HepG2 (cell line): ENCODE results near the gene CAMSAP2. TPM values are rescaled to one million over a fixed set of nuclear protein-coding genes. Genes with fewer than 3 reads are reported as not detected.

Experiments used
- BRD4 ChIP-seq: sonication (generic); formaldehyde crosslinking; IDR thresholded peaks from 2 replicates; pipeline ENCODE4 v1.4.0; 2020; ENCODE audit warnings: missing genetic modification reagents
- EED ChIP-seq: sonication (generic); formaldehyde crosslinking; IDR thresholded peaks from 2 replicates; pipeline ENCODE4 v1.5.0; 2020; ENCODE audit warnings: mild to moderate bottlenecking, missing genetic modification reagents
- GTF2F1 ChIP-seq: fragments of 150-350 bp; IDR thresholded peaks from 2 replicates; pipeline ENCODE4 v1.6.1; 2014; ENCODE audit warnings: low read length
- GTF3A ChIP-seq: sonication (generic); formaldehyde crosslinking; conservative IDR thresholded peaks from 2 replicates; pipeline ENCODE4 v1.4.0; 2020; ENCODE audit warnings: mild to moderate bottlenecking, missing genetic modification reagents
- HES4 ChIP-seq: sonication (generic); formaldehyde crosslinking; IDR thresholded peaks from 2 replicates; pipeline ENCODE4 v1.9.0; 2021; ENCODE audit warnings: mild to moderate bottlenecking, missing genetic modification reagents, borderline replicate concordance
- HNRNPK ChIP-seq: fragments of 200-400 bp; formaldehyde crosslinking; IDR thresholded peaks from 2 replicates; pipeline ENCODE4 v1.6.1; 2018; ENCODE audit warnings: low read length, low read depth, moderate library complexity, mild to moderate bottlenecking; ENCODE audit not compliant: poor library complexity, severe bottlenecking
- JUNB ChIP-seq: sonication (generic); formaldehyde crosslinking; IDR thresholded peaks from 2 replicates; pipeline ENCODE4 v1.8.0; 2022; ENCODE audit warnings: missing genetic modification reagents, mild to moderate bottlenecking, borderline replicate concordance
- KAT8 ChIP-seq: IDR thresholded peaks from 2 replicates; pipeline ENCODE4 v1.6.1; 2016; ENCODE audit warnings: missing genetic modification reagents, missing compliant biosample characterization
- NFE2L2 ChIP-seq: fragments of 150-350 bp; IDR thresholded peaks from 2 replicates; pipeline ENCODE4 v1.6.1; 2014; ENCODE audit warnings: low read length
- NRL ChIP-seq: sonication (generic); formaldehyde crosslinking; IDR thresholded peaks from 2 replicates; pipeline ENCODE4 v1.5.0; 2020; ENCODE audit warnings: missing genetic modification reagents, mild to moderate bottlenecking, moderate library complexity, borderline replicate concordance
- PRPF4 ChIP-seq: fragments of 200-400 bp; formaldehyde crosslinking; IDR thresholded peaks from 2 replicates; pipeline ENCODE4 v1.6.1; 2016; ENCODE audit warnings: low read length, low read depth; ENCODE audit not compliant: poor library complexity, severe bottlenecking
- REXO4 ChIP-seq: sonication (generic); formaldehyde crosslinking; IDR thresholded peaks from 2 replicates; pipeline ENCODE4 v1.8.0; 2022; ENCODE audit warnings: missing genetic modification reagents, mild to moderate bottlenecking, borderline replicate concordance
- SIN3B ChIP-seq: fragments of 150-350 bp; IDR thresholded peaks from 2 replicates; pipeline ENCODE4 v1.6.1; 2014; ENCODE audit warnings: low read length
- SNAPC2 ChIP-seq: sonication (generic); formaldehyde crosslinking; IDR thresholded peaks from 2 replicates; pipeline ENCODE4 v1.8.1; 2022; ENCODE audit warnings: mild to moderate bottlenecking, missing genetic modification reagents
- TCF12 ChIP-seq, 2 experiments: fragments of 450-650 bp in 1 of 2; sonication (generic) in 1 of 2; formaldehyde crosslinking in 1 of 2; IDR thresholded peaks; 2 replicates each; pipeline versions ENCODE4 v1.6.1 to v1.8.0; 2017 to 2022; ENCODE audit warnings: antibody characterized with exemption in 1 of 2, mild to moderate bottlenecking in 1 of 2, missing genetic modification reagents in 1 of 2, moderate library complexity in 1 of 2
- ZFP36L2 ChIP-seq: sonication (generic); formaldehyde crosslinking; IDR thresholded peaks from 2 replicates; pipeline ENCODE4 v1.4.0; 2020; ENCODE audit warnings: missing genetic modification reagents
- ZNF12 ChIP-seq: sonication (generic); formaldehyde crosslinking; IDR thresholded peaks from 2 replicates; pipeline ENCODE4 v1.5.0; 2020; ENCODE audit warnings: missing genetic modification reagents
- ZNF124 ChIP-seq: sonication (generic); formaldehyde crosslinking; IDR thresholded peaks from 2 replicates; pipeline ENCODE4 v1.4.0; 2020; ENCODE audit warnings: missing genetic modification reagents
- ZNF142 ChIP-seq: sonication (generic); formaldehyde crosslinking; IDR thresholded peaks from 2 replicates; pipeline ENCODE4 v1.4.0; 2020; ENCODE audit warnings: missing genetic modification reagents
- ZNF20 ChIP-seq: sonication (generic); formaldehyde crosslinking; IDR thresholded peaks from 2 replicates; pipeline ENCODE4 v1.4.0; 2020; ENCODE audit warnings: mild to moderate bottlenecking, moderate library complexity, missing genetic modification reagents
- ZNF205 ChIP-seq: IDR thresholded peaks from 2 replicates; pipeline ENCODE4 v1.6.1; 2018; ENCODE audit warnings: missing biosample characterization, missing genetic modification reagents
- ZNF468 ChIP-seq: sonication (generic); formaldehyde crosslinking; IDR thresholded peaks from 2 replicates; pipeline ENCODE4 v1.8.0; 2022; ENCODE audit warnings: mild to moderate bottlenecking, moderate library complexity, missing genetic modification reagents
- ZNF547 ChIP-seq: sonication (generic); formaldehyde crosslinking; IDR thresholded peaks from 2 replicates; pipeline ENCODE4 v1.5.1; 2020; ENCODE audit warnings: mild to moderate bottlenecking, missing genetic modification reagents
- ZNF572 ChIP-seq: sonication (generic); formaldehyde crosslinking; IDR thresholded peaks from 2 replicates; pipeline ENCODE4 v1.5.1; 2020; ENCODE audit warnings: mild to moderate bottlenecking, missing genetic modification reagents
- polyA plus RNA-seq, 8 experiments: library from polyadenylated mRNA; depleted of rRNA in 3 of 8; stranded (reverse) in 7 of 8; unstranded in 1 of 8; fragments of >200 nt; fragmentation: Illumina TruSeq in 4 of 8; extraction: Trizol in 4 of 8; gene quantifications; 2 replicates each; pipeline versions ENCODE4 v1.2.1 to v1.2.3, GENCODE V29; 2011 to 2016; ENCODE audit warnings: low read depth in 4 of 8, missing spikeins in 1 of 8, mixed read lengths in 1 of 8; ENCODE audit not compliant: insufficient read depth in 1 of 8
- total RNA-seq, 5 experiments: library from RNA; depleted of rRNA; stranded (reverse); fragments of >200 nt; fragmentation: Illumina TruSeq; extraction: Trizol; gene quantifications; 2 replicates each; pipeline ENCODE4 v1.2.3, GENCODE V29; 2016; ENCODE audit warnings: low read depth in 1 of 5
- TF ChIP-seq, protein P1 (sequence below): sonication (generic); formaldehyde crosslinking; IDR thresholded peaks from 2 replicates; pipeline ENCODE4 v1.9.0; 2021; ENCODE audit warnings: missing genetic modification reagents, mild to moderate bottlenecking, borderline replicate concordance

The CAMSAP2 gene
- total and polyA plus RNA-seq, 2 of the 13 experiments (the other 11 are each of a cell fraction or from before 2014, with no cell fraction given) = 3.4 to 8.2 TPM

GRCh38 chr1:200896531-200897196 is 158.0 kb downstream of the CAMSAP2 start (continued):
- TF ChIP-seq BRD4 (CRISPR knock-in tag) (peak; percentile 60; the same call in 1 of the 2 replicates), GTF2F1 (no peak), KAT8 (CRISPR knock-in tag) (peak; percentile 75; the same call in 1 of the 2 replicates), ZNF205 (CRISPR knock-in tag) (peak; percentile 86), JUNB (no peak), ZNF547 (CRISPR knock-in tag) (no peak), NRL (CRISPR knock-in tag) (no peak), TCF12 (IDR thresholded peaks at IDR 0.05) (no peak), TCF12 (CRISPR knock-in tag; IDR thresholded peaks at IDR 0.05) (no peak), ZNF124 (CRISPR knock-in tag) (no peak; the same call in 1 of the 2 replicates), HES4 (CRISPR knock-in tag) (no peak), NFE2L2 (no peak), REXO4 (CRISPR knock-in tag) (no peak), ZNF20 (CRISPR knock-in tag) (no peak), SNAPC2 (CRISPR knock-in tag) (no peak), PRPF4 (no peak), GTF3A (CRISPR knock-in tag) (no peak), ZNF468 (CRISPR knock-in tag) (no peak), ZNF12 (CRISPR knock-in tag) (peak; percentile 60; the same call in 1 of the 2 replicates), SIN3B (no peak), EED (CRISPR knock-in tag) (no peak), ZNF572 (CRISPR knock-in tag) (no peak), HNRNPK (no peak), ZNF142 (CRISPR knock-in tag) (no peak), ZFP36L2 (CRISPR knock-in tag) (no peak)
- TF ChIP-seq, protein P1, sequence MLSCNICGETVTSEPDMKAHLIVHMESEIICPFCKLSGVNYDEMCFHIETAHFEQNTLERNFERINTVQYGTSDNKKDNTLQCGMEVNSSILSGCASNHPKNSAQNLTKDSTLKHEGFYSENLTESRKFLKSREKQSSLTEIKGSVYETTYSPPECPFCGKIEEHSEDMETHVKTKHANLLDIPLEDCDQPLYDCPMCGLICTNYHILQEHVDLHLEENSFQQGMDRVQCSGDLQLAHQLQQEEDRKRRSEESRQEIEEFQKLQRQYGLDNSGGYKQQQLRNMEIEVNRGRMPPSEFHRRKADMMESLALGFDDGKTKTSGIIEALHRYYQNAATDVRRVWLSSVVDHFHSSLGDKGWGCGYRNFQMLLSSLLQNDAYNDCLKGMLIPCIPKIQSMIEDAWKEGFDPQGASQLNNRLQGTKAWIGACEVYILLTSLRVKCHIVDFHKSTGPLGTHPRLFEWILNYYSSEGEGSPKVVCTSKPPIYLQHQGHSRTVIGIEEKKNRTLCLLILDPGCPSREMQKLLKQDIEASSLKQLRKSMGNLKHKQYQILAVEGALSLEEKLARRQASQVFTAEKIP (CRISPR knock-in tag) = no peak
